Measurements from ENCODE around the gene TMUB1.
"Not testable (repeated sequence)": the region's sequence is repeated elsewhere in the genome, so short reads cannot be mapped to it uniquely, and the experiment has no call there.

The TMUB1 gene

DNA sequence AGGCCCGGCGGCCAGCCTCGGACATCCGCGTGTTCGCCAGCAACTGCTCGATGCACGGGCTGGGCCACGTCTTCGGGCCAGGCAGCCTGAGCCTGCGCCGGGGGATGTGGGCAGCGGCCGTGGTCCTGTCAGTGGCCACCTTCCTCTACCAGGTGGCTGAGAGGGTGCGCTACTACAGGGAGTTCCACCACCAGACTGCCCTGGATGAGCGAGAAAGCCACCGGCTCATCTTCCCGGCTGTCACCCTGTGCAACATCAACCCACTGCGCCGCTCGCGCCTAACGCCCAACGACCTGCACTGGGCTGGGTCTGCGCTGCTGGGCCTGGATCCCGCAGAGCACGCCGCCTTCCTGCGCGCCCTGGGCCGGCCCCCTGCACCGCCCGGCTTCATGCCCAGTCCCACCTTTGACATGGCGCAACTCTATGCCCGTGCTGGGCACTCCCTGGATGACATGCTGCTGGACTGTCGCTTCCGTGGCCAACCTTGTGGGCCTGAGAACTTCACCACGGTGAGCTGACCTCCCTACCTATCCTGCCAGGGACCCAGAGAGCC, 34.3 kb downstream of the TMUB1 start:
- FAIRE-seq, result no peak

DNA sequence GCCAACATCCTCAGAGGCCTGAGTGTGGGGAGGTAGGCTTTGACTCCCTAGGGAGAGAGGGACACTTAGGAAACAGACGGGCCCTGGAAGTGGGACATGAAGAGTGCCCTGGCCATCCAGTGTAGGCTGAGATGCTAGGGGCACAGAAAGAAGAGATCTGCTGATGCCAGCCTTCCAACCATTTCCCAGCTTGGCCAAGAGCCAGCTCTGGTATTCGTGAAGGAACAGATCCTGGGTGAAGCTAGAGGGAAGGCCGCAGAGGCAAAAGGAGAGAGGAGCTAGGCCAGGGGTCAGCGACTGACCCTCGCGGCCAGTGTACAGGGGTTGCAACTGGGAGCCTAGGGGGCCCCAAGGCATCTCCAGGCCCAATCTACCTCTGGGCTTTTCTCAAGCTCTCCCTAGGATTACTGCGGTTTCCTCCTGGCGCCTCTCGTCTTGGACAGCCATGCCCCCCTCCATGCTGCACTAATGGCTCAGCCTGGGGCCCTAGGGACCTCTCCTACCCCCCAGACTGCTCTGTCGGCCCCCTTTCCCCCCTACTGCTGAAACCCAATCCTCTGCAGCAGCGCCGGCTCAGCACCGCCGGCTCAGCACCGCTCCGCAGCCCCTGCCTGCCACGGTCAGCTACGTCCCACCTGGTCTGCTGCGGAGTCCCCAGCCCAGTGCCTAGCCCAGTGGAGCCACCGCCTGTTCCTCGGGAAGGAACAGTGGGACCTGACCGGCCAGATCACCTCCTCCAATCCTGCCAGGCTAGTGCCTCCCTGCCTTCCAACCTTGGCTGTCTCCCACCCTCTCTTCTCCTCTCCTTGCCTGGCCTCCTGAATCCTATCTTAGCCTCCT, 35.1 kb downstream of the TMUB1 start, which contains the start of gene ASIC3:
TSS of gene ASIC3 (plus strand) at position 556 of the 840 bp plus-strand sequence. CDS start 355 bp downstream, outside the sequence.
- no peak for FAIRE-seq

DNA sequence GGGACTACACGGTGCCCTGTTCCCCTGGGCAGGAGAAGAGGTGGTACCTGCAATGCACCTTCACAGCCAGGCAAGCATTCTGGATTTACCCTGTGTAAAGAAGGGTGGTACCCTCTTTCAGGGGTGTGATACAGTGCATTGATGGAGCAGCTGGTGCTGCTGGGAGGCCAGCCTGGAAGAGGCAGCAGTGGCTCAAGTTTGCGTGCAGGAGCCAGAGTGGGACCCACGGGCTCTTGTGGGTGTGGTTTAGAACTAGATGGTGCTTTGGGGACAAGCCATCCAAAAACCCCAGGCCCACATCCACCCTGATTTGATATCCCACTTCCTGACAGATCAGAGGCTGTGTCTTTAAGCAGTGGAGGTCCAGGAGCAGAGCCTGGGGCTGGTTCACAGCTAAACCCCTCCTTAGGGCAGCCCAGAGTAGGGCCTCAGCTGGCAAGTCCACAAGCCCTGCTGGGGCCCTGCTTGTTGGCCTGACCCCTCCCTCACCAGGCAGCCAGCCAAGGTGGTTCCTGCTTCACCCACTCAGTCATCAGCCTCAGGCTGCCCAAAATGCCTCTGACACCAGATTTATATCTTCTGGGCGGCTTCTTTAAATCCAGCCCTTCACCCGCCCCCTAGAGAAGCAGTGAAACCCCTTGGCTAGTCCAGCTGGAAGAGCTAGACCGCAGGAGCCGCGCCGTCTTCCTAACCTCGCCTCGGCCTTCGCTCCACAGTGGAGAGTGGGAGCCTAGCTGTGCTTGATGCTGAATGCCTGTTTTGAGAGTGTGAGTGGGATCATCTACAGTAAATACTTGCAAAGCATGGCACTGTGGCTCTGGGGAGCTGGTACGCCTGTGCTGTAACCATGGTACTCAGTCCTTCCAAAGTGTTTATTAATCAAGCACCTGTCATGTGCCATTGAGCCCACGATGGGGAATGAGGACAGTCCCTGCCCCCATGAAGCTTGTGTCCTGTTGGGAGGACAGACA, 36.4 kb downstream of the TMUB1 start:
- FAIRE-seq, result no peak

DNA sequence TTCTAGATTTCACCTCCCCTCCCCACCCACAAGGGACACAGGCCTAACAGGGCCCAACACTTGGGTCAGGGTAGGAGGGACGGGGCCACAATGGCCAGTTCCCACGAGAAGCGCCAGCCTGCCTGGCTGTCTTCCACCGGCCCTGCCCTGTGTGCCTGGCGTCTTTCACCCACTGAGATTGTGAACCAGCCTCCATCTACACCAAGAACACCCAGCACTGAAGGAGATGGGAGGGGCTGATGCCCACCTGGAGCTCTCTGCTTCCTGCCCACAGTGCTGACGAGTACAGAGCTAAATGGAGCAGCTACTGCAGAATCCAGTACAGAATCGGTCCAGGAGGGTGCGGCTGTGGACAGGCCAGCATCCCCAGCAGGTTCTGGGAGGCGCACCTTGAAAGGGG, 37.3 kb downstream of the TMUB1 start:
- no peak for FAIRE-seq

DNA sequence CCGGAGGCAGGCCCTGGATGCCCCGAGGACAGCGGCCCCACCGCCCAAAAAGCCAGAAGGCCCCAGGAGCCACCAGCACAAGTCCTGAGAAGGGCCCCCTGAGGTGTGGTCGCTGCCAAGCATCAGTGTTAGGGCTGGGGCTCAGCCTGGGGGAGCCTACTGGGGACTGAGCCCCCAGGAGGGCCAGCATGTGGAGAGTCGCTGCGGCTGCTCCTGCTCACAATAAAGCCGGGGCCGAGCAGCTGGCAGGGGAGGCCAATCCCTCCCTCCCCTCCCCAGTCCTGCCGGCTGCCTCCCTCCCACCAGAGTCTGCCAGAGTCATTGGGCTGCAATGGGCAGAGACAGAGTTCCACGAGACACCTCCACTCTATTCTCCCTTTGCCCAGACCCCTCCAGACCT, 38.0 kb downstream of the TMUB1 start:
- no peak for FAIRE-seq

DNA sequence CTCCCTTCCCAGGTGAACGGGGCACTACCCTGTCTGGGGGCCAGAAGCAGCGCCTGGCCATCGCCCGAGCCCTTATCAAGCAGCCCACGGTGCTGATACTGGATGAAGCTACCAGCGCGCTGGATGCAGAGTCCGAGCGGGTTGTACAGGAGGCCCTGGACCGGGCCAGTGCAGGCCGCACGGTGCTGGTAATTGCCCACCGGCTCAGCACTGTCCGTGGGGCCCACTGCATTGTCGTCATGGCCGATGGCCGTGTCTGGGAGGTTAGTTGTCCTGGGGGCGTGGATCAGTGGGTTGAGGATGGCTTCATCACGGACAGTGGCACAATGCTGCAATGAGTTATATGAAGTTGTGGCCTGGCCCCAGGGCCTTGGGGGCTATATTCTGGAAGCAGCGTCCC, 39.3 kb downstream of the TMUB1 start:
- FAIRE-seq, result no peak

DNA sequence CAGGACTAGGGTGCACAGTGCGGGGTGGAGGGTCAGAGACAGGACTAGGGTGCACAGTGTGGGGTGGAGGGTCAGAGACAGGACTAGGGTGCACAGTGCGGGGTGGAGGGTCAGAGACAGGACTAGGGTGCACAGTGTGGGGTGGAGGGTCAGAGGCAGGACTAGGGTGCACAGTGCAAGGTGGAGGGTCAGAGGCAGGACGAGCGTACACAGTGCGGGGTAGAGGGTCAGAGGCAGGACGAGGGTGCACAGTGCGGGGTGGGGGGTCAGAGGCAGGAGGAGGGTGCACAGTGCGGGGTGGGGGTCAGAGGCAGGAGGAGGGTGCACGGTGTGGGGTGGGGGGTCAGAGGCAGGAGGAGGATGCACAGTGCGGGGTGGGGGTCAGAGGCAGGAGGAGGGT, 39.8 kb downstream of the TMUB1 start:
- FAIRE-seq, result not testable (repeated sequence)

DNA sequence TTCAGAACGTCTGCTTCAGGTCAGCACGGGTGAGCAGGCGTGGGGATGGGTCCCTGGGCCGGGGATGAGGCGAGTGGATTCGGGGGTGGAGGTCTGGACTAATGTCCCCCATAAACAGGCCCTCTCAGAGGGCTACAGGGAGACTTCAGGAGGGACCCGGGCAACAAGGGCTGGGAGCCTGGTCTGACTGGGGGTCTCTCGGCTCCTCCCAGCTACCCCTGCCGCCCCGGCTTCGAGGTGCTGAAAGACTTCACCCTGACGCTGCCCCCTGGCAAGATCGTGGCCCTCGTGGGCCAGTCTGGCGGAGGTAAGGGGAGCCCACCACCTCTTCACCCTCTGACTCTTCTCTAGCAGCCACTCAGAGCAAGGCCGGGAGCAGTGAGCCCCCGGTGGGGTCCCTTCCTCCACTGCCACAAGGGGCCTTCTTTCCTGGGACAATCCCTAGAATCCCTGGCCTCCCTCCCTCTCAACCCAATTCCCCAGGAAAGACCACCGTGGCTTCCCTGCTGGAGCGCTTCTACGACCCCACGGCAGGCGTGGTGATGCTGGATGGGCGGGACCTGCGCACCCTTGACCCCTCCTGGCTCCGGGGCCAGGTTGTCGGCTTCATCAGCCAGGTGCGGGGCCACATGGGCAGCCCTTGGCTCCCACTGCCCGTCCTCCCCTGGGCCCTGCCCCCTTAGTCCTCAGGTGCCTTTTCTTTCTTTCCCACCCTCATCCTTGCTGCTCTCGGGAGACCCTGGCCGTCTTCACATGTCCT, 42.5 kb downstream of the TMUB1 start:
- FAIRE-seq, result no peak

DNA sequence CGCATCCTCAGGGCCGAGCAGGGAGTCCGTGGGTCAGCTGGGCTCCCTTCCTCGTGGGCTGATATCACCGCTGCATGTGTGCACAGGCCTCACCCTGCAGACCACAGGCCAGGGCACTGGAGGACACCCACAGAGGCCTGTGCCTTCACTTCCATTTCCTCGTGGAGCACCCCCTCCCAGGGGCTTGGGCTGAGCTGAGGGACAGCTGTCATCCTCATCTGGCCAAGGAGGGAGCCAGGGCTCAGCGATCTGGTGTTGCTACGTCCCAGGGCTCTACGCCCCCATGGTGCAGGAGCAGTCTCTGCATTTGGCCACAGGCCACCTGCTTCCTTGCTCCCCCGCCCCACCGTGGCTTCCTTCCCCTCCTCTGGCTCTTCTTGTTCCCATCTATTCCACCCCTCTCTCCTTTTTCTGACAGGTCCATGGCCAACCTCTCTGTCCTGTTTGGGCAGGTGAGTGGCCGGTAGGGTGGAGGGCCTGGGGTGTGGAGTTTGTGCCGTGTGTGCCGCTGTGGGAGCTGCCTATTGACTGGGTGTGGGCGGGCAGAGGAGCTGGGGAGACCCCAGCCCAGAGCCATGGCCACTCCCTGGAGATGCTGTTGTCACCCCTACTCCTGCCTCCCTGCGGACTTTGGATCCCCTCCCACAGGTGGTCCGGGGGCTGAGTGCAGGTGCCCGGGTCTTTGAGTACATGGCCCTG, 43.3 kb downstream of the TMUB1 start:
- no peak for FAIRE-seq

DNA sequence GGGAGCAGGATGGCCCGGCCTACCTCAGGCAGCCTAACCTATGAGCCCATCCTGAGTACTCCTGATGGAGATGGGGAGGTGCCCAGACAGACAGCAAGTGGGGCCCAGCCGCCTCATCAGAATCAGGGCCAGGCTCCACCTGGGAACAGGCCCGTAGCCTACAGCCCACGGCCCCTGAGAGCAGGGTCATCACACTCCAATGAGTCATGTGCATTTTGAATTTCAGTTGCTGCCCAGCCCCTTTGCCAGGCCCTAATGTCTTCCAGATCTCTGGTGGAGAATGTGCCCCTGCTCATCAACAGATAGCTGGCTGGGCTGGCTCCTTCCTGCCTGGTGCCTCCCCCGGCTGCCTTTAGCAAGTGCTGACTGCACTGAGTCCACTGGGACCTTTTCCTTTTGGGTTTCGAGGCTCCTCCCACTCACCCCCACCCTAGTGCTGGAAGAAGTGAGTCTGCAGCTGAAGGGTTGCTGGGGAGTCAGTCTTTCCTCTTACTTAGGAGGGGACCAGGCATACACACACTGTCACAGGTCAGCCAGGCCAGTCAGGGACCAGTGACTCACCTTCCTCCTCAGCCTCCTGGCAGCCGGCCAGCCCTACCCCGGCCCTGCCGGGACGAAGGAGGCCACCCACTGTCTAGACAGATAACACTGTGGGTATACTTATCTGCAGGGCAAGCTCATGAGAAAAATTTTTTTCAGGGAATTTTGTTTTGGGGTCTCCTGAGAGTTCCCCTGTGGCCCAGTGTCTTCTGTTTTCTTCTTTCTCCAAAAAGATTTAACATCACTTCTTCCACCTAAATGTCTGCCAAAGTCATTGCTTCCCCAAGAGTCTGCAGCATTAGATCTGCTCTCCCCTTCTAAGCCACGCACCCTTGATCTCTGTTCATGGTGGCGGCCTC, 44.1 kb downstream of the TMUB1 start:
- no peak for FAIRE-seq

DNA sequence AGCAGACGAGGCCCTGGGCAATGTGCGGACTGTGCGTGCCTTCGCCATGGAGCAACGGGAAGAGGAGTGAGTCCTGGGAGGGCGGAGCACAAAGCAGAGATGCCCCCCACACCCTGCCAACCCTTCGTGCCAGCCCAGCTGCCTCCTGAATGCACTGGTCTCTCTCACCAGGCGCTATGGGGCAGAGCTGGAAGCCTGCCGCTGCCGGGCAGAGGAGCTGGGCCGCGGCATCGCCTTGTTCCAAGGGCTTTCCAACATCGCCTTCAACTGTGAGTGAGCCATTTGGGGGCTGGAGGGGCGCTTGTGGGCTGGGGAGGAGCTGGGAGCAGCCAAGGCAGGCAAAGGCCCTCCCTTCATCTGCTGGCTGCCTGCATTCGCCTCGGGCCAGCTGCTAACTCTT, 47.4 kb downstream of the TMUB1 start:
- FAIRE-seq, result no peak

DNA sequence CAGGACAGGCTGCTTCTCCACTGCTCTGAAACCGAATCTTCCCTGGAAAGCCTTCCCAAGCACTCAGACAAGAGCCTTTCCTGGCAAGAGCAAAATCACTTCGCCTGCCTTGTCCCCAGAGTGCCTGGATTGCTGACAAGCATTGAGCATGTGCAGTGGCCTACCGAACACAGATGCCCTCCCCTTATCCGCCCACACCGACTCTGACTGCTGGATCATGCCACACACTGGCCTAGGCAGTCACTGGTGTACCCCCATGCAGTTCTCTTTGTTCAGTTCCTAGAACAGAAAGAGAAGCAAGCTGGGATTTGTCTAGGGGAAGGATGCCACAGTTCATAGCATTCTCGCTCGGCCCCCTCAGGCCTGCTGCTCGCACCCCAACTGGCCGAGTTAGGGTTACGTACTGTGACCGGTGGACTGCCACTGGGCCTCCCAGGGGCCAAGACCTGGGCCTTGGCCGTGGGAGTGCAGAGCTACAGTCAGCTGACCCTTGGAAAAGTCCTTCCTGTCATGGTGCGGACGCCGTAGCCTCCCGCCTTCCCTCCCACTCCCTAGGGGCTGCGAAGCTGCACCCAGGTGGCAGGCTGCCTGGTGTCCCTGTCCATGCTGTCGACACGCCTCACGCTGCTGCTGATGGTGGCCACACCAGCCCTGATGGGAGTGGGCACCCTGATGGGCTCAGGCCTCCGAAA, 48.1 kb downstream of the TMUB1 start:
- no peak for FAIRE-seq

DNA sequence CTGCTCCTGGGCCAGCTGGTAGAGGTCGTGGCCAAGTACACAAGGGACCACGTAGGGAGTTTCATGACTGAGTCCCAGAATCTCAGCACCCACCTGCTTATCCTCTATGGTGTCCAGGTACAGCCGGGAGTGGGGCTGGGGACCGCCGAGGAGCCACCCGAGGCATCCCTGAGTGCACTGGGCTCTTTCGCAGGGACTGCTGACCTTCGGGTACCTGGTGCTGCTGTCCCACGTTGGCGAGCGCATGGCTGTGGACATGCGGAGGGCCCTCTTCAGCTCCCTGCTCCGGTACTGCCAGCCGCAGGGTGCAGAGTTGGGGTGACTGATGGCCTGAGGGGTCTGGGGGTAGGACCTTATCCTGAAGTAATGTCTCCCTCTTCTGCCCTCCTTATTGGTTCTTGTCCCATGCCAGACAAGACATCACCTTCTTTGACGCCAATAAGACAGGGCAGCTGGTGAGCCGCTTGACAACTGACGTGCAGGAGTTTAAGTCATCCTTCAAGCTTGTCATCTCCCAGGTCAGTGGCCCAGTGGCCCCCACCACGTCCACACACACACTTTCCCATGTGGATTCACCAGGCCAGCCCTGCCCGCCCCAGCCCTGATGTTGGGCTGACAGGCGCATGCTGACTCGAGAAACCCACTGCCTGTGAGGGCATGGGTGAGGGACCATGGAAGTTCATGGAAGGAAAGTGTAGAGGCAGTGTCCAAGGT, 48.8 kb downstream of the TMUB1 start:
- FAIRE-seq, result no peak

DNA sequence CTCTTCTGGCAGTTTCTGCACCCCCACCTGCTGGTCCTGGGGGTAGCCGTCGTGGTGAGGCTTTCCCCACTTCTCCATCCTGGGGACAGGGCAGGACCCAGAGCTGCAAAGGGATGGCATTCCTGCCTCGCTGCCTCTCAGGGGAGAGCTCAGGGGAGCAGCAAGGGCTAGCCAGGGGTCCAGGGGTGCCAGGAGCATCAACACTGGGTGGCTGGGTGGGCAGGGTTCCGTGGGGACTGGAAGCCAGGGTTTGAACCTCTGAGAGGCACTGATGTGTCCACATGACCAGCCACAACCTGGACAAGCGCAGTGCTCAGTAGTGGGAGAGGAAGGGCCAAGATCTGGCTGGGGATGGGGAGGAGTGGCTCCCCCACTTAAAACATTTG, 49.4 kb downstream of the TMUB1 start:
- FAIRE-seq, result no peak

DNA sequence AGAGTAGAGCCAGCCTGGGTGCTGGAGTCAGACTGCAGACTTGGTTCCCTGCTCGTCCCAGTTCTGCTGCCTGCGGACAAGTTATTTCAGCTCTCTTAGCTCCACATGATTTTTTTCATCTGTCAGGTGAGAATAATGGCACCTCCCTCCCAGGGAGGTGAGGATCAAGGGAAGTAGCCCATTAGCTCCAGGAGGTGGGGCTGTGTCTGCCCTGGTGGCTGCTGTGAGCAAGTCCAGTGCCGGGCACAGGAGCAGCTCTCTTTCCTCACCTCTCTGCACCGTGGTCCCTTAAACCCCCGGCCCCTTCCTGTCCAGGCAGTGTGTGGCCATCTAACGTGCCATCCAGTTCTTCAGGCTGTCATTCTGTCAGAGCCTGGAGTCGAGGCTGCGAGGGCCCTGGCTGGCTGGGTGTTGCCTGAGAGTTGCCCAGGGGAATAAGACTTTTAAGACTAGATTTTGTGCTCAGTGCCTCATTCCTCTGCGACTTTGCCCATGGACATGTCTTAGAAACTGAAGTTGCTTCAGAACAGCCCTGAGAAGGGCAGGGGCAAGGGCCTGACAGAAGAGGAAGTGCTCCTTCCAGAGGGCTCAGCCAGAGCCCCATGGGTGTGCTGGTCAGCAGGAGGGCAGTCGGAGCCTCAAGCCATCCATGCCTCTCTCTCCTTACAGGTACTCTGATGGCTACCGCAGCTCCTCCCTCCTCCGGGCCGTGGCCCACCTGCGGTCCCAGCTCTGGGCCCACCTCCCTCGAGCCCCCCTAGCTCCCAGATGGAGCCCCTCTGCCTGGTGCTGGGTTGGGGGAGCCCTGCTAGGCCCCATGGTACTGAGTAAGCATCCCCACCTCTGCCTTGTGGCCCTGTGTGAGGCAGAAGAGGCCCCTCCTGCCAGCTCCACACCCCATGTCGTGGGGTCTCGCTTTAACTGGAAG, 50.1 kb downstream of the TMUB1 start:
- no peak for FAIRE-seq

All from G401.6 (cell line).